ENCODE data around the gene EPYC.

EPYC gene

GRCh38 chr12:91019455-91019854 is 14.7 kb upstream of the EPYC start:
- Histone ChIP-seq H3K36me3 (no peaks in the 10 kb centered on the region), H3K9me3 (ENCODE audit: severe bottlenecking) (no peaks in the 10 kb centered on the region), H3K4me3 (ENCODE audit: low read depth, low read length) (no peak overlapping the region), H3K27me3 (ENCODE audit: insufficient read depth, low read depth, severe bottlenecking) (no peaks in the 10 kb centered on the region), H3K27ac (no peak overlapping the region)
- no peak for DNase-seq
- no peak for TF ChIP-seq CTCF (IDR thresholded peaks at IDR 0.05; ENCODE audit: low read depth, low read length)

- no peak for DNase-seq
- H3K27ac ChIP-seq: no peak overlapping the region
- H3K9me3 ChIP-seq (ENCODE audit: severe bottlenecking): no peaks in the 10 kb centered on the region
- no peak for TF ChIP-seq CTCF (IDR thresholded peaks at IDR 0.05; ENCODE audit: low read depth, low read length)
- H3K4me3 ChIP-seq (ENCODE audit: low read depth, low read length): no peak overlapping the region
- H3K27me3 ChIP-seq (ENCODE audit: insufficient read depth, low read depth, severe bottlenecking): no peaks in the 10 kb centered on the region
- H3K36me3 ChIP-seq: no peaks in the 10 kb centered on the region
Measured at GRCh38 chr12:91017511-91018263, 12.9 kb upstream of the EPYC start.

GRCh38 chr12:91017043-91017442 is 12.3 kb upstream of the EPYC start:
- Histone ChIP-seq H3K36me3 (no peaks in the 10 kb centered on the region), H3K9me3 (ENCODE audit: severe bottlenecking) (no peaks in the 10 kb centered on the region), H3K4me3 (ENCODE audit: low read depth, low read length) (no peak overlapping the region), H3K27ac (no peak overlapping the region), H3K27me3 (ENCODE audit: insufficient read depth, low read depth, severe bottlenecking) (no peaks in the 10 kb centered on the region)
- no peak for DNase-seq
- no peak for TF ChIP-seq CTCF (IDR thresholded peaks at IDR 0.05; ENCODE audit: low read depth, low read length)

GRCh38 chr12:91009319-91009950 is 4.7 kb upstream of the EPYC start:
- H3K27me3 ChIP-seq (ENCODE audit: insufficient read depth, low read depth, severe bottlenecking): no peaks in the 10 kb centered on the region
- H3K4me3 ChIP-seq (ENCODE audit: low read depth, low read length): no peak overlapping the region
- no peaks in the 10 kb centered on the region for H3K9me3 ChIP-seq (ENCODE audit: severe bottlenecking)
- TF ChIP-seq CTCF (IDR thresholded peaks at IDR 0.05; ENCODE audit: low read depth, low read length): no peak
- DNase-seq: no peak
- no peak overlapping the region for H3K27ac ChIP-seq
- H3K36me3 ChIP-seq: no peaks in the 10 kb centered on the region

- H3K36me3 ChIP-seq: no peaks in the 10 kb centered on the region
- no peak overlapping the region for H3K27ac ChIP-seq
- no peak for TF ChIP-seq CTCF (IDR thresholded peaks at IDR 0.05; ENCODE audit: low read depth, low read length)
- no peak overlapping the region for H3K4me3 ChIP-seq (ENCODE audit: low read depth, low read length)
- DNase-seq: no peak
- no peaks in the 10 kb centered on the region for H3K9me3 ChIP-seq (ENCODE audit: severe bottlenecking)
- H3K27me3 ChIP-seq (ENCODE audit: insufficient read depth, low read depth, severe bottlenecking): no peaks in the 10 kb centered on the region
Measured at GRCh38 chr12:91007531-91008290, 2.9 kb upstream of the EPYC start.
